Measurements from ENCODE around the gene MKX.

Gene MKX

DNA sequence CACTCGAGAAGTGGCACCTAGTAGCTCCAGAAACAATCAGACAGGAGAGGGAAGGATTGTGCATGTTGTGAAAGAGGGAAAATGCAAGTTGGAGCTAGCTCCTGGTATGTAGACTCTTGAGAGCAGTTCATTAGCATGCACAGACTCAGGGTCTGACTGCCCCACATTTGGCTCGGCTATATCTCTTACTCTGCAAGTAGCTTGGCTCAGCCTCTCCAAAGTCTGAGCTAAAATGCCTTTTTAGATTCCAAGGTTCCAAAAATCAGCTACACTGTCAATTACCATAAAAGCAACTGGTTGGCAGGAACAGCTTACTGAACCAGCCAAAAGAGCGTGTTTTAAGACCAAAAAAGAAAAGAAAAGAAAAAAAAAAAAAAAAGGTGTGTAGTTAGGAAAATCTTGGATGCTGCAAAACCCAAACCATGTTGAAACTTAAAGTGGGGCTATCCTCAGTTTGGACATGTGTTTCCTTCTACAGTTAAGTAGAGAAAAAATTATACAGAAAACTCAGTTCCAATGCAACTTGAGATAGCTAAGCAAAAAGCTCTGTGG lies 65.5 kb downstream of the MKX start:
- in situ Hi-C loops (cut with HindIII; ENCODE audit: low sequenced_read_pairs) = no loop called here
- no peak overlapping the region for H3K4me3 ChIP-seq (ENCODE audit: low read depth, low read length)
- TF ChIP-seq, protein P1, sequence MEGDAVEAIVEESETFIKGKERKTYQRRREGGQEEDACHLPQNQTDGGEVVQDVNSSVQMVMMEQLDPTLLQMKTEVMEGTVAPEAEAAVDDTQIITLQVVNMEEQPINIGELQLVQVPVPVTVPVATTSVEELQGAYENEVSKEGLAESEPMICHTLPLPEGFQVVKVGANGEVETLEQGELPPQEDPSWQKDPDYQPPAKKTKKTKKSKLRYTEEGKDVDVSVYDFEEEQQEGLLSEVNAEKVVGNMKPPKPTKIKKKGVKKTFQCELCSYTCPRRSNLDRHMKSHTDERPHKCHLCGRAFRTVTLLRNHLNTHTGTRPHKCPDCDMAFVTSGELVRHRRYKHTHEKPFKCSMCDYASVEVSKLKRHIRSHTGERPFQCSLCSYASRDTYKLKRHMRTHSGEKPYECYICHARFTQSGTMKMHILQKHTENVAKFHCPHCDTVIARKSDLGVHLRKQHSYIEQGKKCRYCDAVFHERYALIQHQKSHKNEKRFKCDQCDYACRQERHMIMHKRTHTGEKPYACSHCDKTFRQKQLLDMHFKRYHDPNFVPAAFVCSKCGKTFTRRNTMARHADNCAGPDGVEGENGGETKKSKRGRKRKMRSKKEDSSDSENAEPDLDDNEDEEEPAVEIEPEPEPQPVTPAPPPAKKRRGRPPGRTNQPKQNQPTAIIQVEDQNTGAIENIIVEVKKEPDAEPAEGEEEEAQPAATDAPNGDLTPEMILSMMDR (IDR thresholded peaks at IDR 0.05; ENCODE audit: low read depth, low read length, missing control alignments) = no peak
- DNase-seq (ENCODE audit: low read depth) = no peak

DNA sequence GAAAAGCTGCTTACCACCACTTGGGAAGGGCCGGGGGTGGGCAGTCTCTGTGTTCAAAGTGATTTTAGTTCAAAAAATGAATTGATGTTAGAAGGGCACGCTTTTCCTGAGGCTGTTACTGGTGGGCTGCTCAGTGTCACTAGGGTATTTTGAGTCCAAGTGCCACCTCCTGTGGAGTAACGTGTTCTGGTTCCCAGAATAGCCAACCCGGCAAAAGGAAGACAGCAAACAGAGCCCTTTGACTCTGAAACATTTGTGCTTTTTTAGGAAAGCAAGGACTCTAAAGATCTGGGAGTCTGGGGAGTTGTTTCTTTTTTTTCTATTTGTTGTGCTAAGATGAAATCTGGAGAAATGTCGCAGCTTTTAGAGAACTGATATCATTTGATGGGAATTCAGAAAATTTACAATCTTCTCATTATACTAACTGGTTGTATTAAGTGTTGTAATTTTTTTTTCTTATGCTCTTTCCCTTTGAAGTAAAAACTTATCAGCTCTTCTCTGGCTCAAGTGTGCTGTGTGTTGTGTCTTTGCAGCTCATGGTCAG lies 66.2 kb downstream of the MKX start:
- TF ChIP-seq, protein P1 (IDR thresholded peaks at IDR 0.05; ENCODE audit: low read depth, low read length, missing control alignments) = no peak
- in situ Hi-C loops (cut with HindIII; ENCODE audit: low sequenced_read_pairs) = no loop called here
- H3K4me3 ChIP-seq (ENCODE audit: low read depth, low read length) = no peak overlapping the region
- DNase-seq (ENCODE audit: low read depth) = no peak

DNA sequence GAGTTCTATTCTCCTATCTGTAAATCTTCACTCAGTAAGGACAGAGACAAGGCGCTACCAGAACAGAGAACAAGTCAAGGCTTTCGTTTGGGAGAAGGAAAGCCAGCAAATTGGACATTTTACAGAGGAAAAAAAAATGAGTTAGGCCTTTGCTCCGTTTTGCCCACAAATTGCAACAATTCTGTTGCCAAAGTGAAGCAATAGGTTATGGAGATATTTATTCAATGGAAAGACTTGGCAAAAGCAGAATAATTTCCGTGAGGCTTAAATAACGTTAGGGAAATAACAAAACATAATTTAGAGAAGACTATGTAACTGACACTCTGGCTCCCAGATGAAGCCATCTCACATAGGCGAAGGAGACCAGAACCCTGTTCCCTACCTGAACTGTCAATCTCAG lies 67.5 kb downstream of the MKX start:
- in situ Hi-C loops (cut with HindIII; ENCODE audit: low sequenced_read_pairs) = no loop called here
- DNase-seq (ENCODE audit: low read depth) = no peak
- H3K4me3 ChIP-seq (ENCODE audit: low read depth, low read length) = no peak overlapping the region
- TF ChIP-seq, protein P1 (IDR thresholded peaks at IDR 0.05; ENCODE audit: low read depth, low read length, missing control alignments) = no peak

DNA sequence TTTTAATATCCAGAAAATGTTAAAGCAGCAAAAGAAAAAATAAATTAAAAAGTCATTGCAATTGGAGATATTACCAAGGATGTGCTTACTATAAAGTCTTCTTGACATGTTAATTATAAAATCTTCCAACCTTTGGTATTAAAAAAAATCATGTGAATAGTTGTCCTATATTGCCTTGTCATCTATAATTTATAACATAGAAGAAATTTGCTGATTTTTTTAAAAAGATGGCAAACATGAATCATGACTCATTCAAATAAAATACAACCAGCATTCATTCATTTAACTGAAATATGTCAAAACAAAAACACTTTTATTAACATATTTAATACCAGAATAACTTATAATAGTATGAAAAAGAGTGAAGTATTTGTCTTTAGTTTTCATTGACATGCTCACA lies 72.6 kb downstream of the MKX start:
- in situ Hi-C loops (cut with HindIII; ENCODE audit: low sequenced_read_pairs) = no loop called here

DNA sequence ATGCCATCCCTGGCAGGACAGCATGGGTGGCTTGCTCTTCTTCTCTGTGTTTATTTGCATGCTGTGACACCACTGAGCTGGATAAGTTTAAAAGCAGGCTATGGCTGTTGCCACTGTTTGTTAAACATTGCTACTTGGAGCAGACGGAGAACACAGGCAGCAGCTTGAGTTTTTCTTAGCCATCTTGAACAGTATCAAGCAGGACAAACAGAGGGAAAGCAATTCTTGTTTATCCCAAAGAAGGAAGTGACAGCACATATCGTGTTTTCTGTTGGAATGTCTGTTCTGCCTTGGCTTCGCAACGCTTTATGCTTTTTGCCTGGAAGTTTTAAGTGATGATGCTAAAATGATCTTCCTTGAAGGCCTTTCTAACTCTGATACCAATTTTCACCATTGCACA lies 73.8 kb downstream of the MKX start:
- DNase-seq (ENCODE audit: low read depth) = no peak
- in situ Hi-C loops (cut with HindIII; ENCODE audit: low sequenced_read_pairs) = no loop called here
- TF ChIP-seq, protein P1 (IDR thresholded peaks at IDR 0.05; ENCODE audit: low read depth, low read length, missing control alignments) = no peak
- no peak overlapping the region for H3K4me3 ChIP-seq (ENCODE audit: low read depth, low read length)

More for the DNA sequence above, 72.6 kb downstream of the MKX start:
- H3K4me3 ChIP-seq (ENCODE audit: low read depth, low read length) = no peak overlapping the region
- TF ChIP-seq, protein P1 (IDR thresholded peaks at IDR 0.05; ENCODE audit: low read depth, low read length, missing control alignments) = no peak
- DNase-seq (ENCODE audit: low read depth) = no peak

DNA sequence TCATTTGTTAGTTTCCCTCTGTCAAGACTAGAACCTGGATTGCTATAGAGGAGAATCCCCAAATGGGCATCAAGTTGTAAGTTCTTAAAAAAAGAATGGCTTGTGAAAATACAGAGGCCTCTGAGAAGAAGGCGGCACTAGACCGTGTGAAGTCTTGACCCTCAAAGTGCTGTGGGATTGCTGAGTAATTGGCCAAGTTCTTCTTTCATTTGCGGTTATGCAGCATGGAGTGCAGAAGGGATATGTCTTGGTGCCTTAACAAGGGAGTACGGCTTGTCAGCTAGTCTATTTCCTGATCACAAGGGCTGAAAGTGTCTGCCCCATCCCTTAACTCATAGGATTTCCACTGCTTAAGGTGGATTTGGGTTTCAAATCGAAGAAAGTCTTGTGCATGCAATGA lies 81.2 kb downstream of the MKX start:
- in situ Hi-C loops (cut with HindIII; ENCODE audit: low sequenced_read_pairs) = no loop called here
- H3K4me3 ChIP-seq (ENCODE audit: low read depth, low read length) = no peak overlapping the region
- TF ChIP-seq, protein P1 (IDR thresholded peaks at IDR 0.05; ENCODE audit: low read depth, low read length, missing control alignments) = no peak
- no peak for DNase-seq (ENCODE audit: low read depth)
